NCI-H187 treated with DMSO at 0.1 percent for 48 hours (cell line): ENCODE results near the gene MGST2.
"Not testable (repeated sequence)": the region's sequence is repeated elsewhere in the genome, so short reads cannot be mapped to it uniquely, and the experiment has no call there.

Source experiments
- DNase-seq: peaks from one replicate; lab custom pipeline; 2025; lab: John Stamatoyannopoulos, UW

Gene MGST2

GRCh38 chr4:139665690-139666529, at the start of gene MGST2:
Gene MGST2 (plus strand): TSS chr4:139665819. CDS start chr4:139666020, 201 bp downstream.
- DNase-seq: no peak

- DNase-seq: no peak
These were observed 47.7 kb upstream of the MGST2 start for GRCh38 chr4:139617702-139618490.

GRCh38 chr4:139619644-139620043, 46.0 kb upstream of the MGST2 start:
- no peak for DNase-seq

GRCh38 chr4:139622901-139623381, 42.7 kb upstream of the MGST2 start:
- no peak for DNase-seq

- DNase-seq: no peak
These were observed 41.1 kb upstream of the MGST2 start for GRCh38 chr4:139624441-139625092.

- DNase-seq: no peak
These were observed 40.5 kb upstream of the MGST2 start for GRCh38 chr4:139625093-139625455.

- no peak for DNase-seq
These were observed 40.1 kb upstream of the MGST2 start for GRCh38 chr4:139625482-139625881.

GRCh38 chr4:139628184-139629012, 37.2 kb upstream of the MGST2 start:
- no peak for DNase-seq

GRCh38 chr4:139629436-139630125, 36.0 kb upstream of the MGST2 start:
- no peak for DNase-seq

- no peak for DNase-seq
These were observed 35.5 kb upstream of the MGST2 start for GRCh38 chr4:139630126-139630495.

- DNase-seq: no peak
These were observed 34.6 kb upstream of the MGST2 start for GRCh38 chr4:139630991-139631390.

- DNase-seq: no peak
These were observed 33.8 kb upstream of the MGST2 start for GRCh38 chr4:139631791-139632190.

GRCh38 chr4:139632739-139633138, 32.9 kb upstream of the MGST2 start:
- DNase-seq: not testable (repeated sequence)

GRCh38 chr4:139633195-139633594, 32.4 kb upstream of the MGST2 start:
- DNase-seq: no peak

GRCh38 chr4:139633661-139634060, 32.0 kb upstream of the MGST2 start:
- no peak for DNase-seq

- no peak for DNase-seq
These were observed 29.7 kb upstream of the MGST2 start for GRCh38 chr4:139635966-139636365.

- not testable (repeated sequence) for DNase-seq
These were observed 27.3 kb upstream of the MGST2 start for GRCh38 chr4:139638306-139638705.

GRCh38 chr4:139639654-139640053, 26.0 kb upstream of the MGST2 start:
- no peak for DNase-seq

GRCh38 chr4:139641218-139641617, 24.4 kb upstream of the MGST2 start:
- DNase-seq: no peak

- no peak for DNase-seq
These were observed 23.3 kb upstream of the MGST2 start for GRCh38 chr4:139642364-139642763.
